NCI-H510A (cell line): ENCODE measurements around the gene VRK2.
"Not testable (repeated sequence)": the region's sequence is repeated elsewhere in the genome, so short reads cannot be mapped to it uniquely, and the experiment has no call there.

Experiments
- DNase-seq: peaks from one replicate; lab custom pipeline; 2025; lab: John Stamatoyannopoulos, UW

VRK2 gene

DNA sequence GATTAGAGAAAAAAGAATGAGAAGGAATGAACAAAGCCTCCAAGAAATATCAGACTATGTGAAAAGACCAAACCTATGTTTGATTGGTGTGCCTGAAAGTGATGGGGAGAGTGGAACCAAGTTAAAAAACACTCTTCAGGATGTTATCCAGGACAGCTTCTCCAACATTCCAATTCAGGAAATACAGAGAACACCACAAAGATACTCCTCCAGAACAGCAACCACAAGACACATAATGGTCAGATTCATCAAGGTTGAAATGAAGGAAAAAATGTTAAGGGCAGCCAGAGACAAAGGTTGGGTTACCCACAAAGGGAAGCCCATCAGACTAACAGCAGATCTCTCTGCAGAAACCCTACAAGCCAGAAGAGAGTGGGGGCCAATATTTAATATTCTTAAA is 123.2 kb downstream of the VRK2 start:
- not testable (repeated sequence) for DNase-seq

DNA sequence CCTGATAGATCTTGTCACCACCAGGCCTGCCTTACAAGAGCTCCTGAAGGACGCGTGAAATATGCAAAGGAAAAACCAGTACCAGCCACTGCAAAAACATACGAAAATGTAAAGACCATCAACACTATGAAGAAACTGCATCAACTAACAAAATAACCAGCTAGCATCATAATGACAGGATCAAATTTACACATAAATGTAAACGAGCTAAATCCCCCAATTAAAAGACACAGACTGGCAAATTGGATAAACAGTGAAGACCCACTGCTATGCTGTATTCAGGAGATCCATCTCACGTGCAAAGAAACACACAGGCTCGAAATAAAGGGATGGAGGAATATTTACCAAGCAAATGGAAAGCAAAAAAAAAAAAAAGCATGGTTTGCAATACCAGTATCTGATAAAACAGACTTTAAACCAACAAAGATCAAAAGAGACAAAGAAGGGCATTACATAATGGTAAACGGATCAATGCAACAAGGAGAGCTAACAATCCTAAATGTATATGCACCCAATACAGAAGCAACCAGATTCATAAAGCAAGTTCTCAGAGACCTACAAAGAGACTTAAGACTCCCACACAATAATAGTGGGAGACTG is 123.8 kb downstream of the VRK2 start:
- DNase-seq = not testable (repeated sequence)

DNA sequence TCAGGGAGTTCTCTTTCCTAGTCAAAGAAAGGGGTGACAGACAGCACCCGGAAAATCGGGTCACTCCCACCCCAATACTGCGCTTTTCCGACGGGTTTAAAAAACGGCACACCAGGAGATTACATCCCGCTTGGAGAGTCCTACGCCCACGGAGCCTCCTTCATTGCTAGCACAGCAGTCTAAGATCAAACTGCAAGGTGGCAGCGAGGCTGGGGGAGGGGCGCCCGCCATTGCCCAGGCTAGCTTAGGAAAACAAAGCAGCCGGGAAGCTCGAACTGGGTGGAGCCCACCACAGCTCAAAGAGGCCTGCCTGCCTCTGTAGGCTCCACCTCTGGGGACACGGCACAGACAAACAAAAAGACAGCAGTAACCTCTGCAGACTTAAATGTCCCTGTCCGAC is 125.2 kb downstream of the VRK2 start:
- DNase-seq = not testable (repeated sequence)

DNA sequence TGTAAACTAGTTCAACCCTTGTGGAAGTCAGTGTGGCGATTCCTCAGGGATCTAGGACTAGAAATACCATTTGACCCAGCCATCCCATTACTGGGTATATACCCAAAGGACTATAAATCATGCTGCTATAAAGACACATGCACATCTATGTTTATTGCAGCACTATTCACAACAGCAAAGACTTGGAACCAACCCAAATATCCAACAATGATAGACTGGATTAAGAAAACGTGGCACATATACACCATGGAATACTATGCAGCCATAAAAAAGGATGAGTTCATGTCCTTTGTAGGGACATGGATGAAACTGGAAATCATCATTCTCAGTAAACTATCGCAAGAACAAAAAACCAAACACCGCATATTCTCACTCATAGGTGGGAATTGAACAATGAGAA is 130.6 kb downstream of the VRK2 start:
- DNase-seq = not testable (repeated sequence)

DNA sequence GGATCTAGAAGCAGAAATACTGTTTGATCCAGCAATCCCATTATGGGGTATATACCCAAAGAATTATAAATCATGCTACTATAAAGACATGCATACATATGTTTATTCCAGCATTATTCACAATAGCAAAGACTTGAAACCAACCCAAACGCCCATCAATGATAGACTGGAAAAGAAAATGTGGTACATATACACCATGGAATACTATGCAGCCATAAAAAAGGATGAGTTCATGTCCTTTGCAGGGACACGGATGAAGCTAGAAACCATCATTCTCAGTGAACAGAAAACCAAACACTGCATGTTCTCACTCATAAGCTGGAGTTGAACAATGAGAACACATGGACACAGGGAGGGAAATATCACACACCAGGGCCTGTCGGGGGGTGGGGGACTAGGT is 133.6 kb downstream of the VRK2 start:
- not testable (repeated sequence) for DNase-seq

DNA sequence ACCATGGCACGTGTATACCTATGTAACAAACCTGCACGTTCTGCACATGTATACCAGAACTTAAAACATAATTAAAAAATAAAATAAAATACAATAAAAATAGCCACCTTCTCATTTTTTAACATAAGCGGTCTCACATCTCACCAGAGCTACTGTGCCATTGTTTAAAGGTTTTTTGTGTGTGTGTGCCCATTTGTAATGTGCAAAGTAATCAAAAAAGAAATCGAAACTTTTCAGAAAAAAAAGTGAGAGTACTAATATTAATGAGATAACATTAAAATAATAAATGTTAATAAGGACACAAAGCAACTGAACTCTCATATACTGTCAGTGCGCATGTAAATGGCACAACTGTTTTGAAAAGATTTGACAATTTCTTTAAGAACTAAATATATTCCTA is 134.0 kb downstream of the VRK2 start:
- no peak for DNase-seq

DNA sequence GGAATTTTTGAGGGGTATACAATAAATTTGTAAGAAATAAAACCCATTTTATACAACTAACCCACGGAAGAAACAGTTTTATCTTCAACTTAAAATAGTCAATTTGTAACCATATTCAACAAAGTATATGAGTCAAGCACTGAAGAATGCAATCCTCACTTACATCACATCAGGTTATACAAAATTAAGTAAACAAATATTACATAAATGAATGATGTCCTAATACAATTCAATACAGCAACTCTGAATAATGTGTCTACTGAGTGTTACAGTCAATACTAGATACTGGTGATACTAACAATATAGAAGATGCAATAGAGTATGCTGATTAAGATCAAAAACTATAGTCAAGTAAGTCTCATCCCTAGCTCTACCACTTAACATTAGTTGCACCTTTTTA is 135.9 kb downstream of the VRK2 start:
- DNase-seq = no peak

DNA sequence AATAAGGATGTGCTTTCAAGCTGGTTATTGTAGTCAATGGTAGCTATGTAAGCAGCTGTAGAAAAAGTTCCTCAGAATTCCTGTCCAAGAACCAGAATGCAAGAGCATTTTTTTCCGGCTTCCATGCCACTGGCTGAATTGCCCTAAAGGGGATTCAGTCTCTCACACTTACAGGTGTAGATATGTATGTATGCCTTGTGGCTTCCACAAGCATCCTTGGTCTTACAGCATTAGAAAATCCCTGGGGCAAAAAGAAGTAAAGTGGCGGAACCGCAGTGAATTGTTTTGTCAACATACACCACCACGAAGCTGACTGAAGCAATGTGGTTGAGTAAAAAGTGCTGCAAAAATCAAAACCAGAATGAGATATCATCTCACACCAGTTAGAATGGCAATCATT is 139.9 kb downstream of the VRK2 start:
- DNase-seq = no peak

DNA sequence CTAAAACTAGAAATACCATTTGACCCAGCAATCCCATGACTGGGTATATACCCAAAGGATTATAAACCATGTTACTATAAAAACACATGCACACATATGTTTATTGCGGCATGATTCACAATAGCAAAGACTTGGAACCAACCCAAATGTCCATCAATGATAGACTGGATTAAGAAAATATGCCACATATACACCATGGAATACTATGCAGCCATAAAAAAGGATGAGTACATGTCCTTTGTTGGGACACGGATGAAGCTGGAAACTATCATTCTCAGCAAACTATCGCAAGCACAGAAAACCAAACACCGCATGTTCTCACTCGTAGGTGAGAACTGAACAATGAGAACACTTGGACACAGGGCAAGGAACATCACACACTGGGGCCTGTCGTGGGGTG is 140.4 kb downstream of the VRK2 start:
- not testable (repeated sequence) for DNase-seq

DNA sequence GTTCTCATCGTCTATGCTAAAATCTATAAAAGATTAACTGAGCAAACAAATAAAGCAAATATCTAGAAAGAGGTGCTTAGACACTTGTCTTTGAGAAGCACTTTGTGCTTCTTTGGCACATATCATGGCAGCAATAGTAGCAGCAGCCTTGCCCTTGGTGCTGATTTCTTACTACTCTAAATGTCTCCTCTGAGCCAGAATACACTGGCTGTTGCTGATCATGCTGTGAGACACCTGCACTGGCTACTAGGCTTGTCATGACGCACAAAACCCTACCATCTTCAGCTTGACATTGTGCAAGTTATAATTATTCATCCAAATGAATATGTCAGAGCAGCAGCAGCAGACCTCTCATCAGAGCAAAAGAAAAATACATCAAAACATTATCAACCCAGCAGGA is 147.9 kb downstream of the VRK2 start:
- DNase-seq = no peak

DNA sequence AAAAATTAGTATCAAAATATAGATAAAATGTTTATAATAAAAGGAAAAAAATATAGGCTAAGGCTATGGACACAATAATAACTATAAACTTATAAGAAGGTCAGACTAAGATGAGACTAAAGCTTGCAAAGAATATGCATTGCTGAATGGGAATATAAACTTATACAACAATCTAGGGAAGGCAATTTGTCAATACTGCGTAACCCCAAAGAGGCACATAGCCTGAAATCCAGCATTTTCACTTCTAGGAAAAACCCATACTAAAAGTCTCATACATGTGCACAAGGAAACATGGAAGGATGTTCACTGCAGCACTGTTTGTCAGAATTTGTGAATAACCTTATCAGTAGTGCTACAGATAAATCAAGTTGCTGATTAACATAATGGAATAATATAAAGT is 149.1 kb downstream of the VRK2 start:
- no peak for DNase-seq

DNA sequence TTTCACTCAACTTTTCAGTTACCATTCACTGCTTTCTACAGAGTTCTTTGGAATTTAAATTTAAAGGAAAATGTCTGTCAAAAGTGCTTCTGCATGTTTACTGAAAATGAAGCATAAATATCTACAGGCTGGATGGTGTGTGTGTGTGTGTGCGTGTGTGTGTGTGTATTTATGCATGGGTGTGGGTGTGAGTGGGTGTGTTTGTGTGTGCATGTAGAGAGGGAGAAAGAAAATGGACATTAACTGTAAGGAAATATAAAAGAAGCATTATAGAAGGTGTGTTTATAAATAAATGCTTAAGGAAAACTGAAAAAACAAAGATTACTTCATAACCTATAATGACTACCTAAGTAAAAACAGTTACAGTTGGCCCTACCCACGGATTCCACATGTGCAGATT is 151.3 kb downstream of the VRK2 start:
- DNase-seq = no peak

DNA sequence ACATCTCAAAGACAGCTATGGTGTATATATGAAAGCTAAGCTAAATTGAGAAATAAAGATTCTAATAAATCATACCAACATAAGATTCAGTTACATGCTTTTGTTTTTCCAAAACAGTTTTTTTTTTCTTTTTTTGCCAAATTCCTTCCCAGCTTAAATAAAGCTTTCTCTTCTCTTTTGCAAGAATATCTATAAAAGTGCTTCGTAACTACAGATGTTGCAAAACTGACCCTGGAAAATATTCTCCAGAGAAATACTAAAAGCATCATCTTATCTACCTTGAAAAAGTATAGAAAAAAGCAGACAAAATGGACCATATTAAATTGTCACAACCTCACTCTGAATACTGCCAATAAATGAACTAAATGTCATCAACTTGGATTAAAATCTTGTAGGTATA is 155.8 kb downstream of the VRK2 start:
- DNase-seq = no peak

DNA sequence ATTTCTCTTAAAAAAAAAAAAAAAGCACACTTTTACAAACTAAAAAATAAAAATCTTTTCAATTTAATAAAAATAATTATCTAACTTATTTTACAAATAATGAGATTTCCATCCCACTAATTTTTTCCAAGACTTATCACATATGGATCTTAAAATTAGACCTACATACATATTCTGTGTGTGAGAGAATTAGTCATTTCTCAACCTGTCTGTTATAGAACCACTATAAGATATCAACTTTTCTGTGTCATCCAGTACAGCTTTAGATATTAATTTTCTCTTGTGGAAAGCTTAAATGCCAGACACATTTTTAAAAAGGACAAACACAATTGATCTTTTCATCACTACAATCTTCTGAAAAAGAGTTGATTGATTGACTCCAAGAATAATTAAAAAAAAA is 156.4 kb downstream of the VRK2 start:
- no peak for DNase-seq

DNA sequence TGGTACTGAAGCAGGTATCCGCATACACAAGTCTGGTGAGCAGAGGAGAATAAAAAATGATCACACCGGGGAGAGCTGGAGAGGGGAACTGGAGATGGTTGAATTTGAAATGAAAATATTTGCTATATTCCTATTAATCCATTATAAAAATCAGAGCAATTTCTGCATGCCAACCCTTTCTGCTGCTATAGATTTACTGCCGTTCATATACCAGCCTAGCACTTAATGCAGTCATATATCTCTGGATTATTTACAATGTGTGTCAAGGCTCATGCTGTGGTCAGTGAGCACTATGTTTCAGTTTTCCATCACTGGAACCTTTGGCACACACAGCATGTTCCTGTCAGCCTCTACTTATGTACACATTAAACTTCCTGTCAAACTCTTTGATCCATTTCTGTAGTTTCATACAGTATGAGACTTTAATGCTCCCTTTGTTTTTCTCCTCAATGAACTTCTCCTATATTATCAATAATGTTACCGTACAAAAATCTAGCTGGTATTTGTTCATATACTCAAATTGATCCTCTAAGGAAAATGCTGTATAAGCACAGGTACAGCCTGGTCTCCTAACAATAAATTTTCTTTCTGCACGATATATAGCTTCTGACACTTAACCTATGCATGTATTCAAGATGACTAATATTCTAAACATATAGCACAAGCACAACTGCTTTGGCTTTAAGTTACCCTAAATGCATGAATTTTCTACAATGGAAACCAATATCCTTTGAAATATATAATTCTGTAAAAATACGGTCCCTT is 157.8 kb downstream of the VRK2 start:
- DNase-seq = no peak

DNA sequence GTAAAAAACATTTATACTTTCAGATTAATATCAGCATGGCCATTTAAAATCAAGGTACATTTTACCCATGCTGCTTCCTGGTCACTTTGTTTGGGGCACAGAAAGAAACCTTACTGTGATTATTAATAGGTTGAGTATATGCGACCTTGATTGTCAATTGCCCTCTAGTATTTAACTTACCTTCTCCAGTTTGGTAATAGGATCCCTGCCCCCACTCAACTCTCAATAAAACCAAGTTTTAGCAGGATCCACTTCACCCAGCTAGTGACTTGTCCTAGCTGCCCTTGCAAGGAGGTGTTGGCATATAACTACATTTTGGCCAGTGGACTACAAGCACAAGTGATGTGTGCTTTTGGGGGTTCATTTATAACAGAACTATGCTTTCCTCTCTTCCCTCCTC is 160.2 kb downstream of the VRK2 start:
- DNase-seq = no peak

DNA sequence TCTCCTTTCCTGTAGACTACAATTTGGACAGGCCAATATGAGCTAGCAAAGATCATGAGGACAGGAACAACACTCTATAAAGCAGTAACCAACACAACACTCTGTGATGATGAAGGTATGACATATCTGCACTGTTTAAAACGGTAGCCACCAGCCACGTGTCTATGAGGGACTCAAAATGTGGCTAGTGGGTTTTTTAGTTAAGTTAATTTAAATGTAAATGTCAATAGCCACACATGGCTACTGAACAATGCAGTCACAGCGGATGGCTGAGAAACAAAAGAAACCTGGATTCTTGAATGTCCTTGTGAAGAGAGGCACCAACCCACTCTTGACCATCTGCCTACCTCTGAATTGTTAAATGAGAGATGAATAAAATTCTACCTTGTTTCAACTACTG is 160.6 kb downstream of the VRK2 start:
- DNase-seq = no peak
